ENCODE measurements around the gene GPC6. TPM values are rescaled to one million over a fixed set of nuclear protein-coding genes. Genes with fewer than 3 reads are reported as not detected.

The GPC6 gene
- total RNA-seq, 1 experiment from 2014 or later, result 0.22 TPM

DNA sequence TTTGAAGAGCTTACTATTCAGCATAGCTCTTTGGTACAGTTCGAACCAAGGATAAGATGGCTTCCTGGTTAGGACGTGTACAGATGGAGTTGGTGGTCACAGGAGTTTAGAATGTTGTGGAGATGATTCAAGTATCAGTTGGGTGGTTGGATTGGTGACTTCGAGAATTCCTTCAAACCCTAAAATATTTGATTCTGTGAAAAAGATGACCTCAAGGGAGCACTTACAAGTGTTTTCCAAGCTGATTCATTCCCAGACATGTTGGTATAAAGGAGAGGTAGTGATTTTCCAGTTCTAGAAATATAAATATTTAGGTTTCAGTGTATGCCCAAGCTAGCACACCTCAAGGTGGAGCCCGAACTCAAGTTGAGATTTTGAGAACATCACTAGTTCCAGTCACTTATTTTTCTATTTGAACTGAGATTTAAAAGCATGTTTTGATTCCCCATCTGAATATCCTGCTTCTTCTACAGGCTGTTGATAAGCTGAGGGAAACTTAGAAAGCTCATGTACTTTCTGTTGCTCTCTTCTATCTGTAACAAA is 946.8 kb downstream of the GPC6 start:
- CTCF ChIA-PET, result no interaction called here
- no peaks in the 10 kb centered on the region for H3K36me3 ChIP-seq (ENCODE audit: control insufficient read depth in 1 of 2, insufficient read depth in 2 of 2, low read length in 2 of 2)

More for the DNA sequence above, 946.8 kb downstream of the GPC6 start:
- Histone ChIP-seq H3K9me3 (ENCODE audit: control insufficient read depth in 1 of 2, insufficient read depth in 1 of 2, low read depth in 1 of 2, low read length in 2 of 2) (peaks cover 4 to 26% of the 10 kb centered on the region in 2 experiments; a peak in 2 of 4 replicates), H4K20me1 (ENCODE audit: insufficient read depth) (no peaks in the 10 kb centered on the region), H3K79me2 (ENCODE audit: insufficient read depth, low read length) (no peaks in the 10 kb centered on the region), H3K27me3 (ENCODE audit: insufficient read depth, low read length) (no peaks in the 10 kb centered on the region), H3K9me2 (ENCODE audit: insufficient read depth) (no peaks in the 10 kb centered on the region), H2AFZ (ENCODE audit: low read depth, low read length, poor library complexity, severe bottlenecking) (no peak overlapping the region), H3K27ac (ENCODE audit: low read depth, low read length) (no peak overlapping the region), H3K4me1 (ENCODE audit: control insufficient read depth in 1 of 2, insufficient read depth in 2 of 2, low read length in 2 of 2) (no peaks in the 10 kb centered on the region), H3K9ac (ENCODE audit: low read length) (no peak overlapping the region), H3K4me2 (ENCODE audit: low read length) (no peak overlapping the region), H3K4me3 (replicated peaks in 1 of 2; ENCODE audit: low read depth in 1 of 2, low read length in 2 of 2) (no peak overlapping the region)
- intact Hi-C loops (cut with micrococcal nuclease), result no loop called here
- POLR2A ChIA-PET, result no interaction called here
- RAD21 ChIA-PET (ENCODE audit: low non-redundant PET in 1 of 2, low total read pairs in 2 of 2, uncharacterized antibody in 2 of 2, unreplicated experiment in 2 of 2), result no interaction called here
- BruUV-seq (replicated peaks), result no TSS peak
- DNase-seq (ENCODE audit: low read depth, low spot score) (no peak), ATAC-seq (no peak)
- no peak for TF ChIP-seq YY1 (IDR thresholded peaks at IDR 0.05; ENCODE audit: extremely low read depth, insufficient replicate concordance, low read depth, low read length)
- no peak for TF ChIP-seq CBX3 (IDR thresholded peaks at IDR 0.05; ENCODE audit: low read depth)
- TF ChIP-seq TCF7L2 (IDR thresholded peaks at IDR 0.05; ENCODE audit: borderline replicate concordance, extremely low read depth, insufficient read depth, insufficient read length), result no peak
- TF ChIP-seq SIN3A (IDR thresholded peaks at IDR 0.05; ENCODE audit: low read depth), result no peak
- TF ChIP-seq, protein P1, sequence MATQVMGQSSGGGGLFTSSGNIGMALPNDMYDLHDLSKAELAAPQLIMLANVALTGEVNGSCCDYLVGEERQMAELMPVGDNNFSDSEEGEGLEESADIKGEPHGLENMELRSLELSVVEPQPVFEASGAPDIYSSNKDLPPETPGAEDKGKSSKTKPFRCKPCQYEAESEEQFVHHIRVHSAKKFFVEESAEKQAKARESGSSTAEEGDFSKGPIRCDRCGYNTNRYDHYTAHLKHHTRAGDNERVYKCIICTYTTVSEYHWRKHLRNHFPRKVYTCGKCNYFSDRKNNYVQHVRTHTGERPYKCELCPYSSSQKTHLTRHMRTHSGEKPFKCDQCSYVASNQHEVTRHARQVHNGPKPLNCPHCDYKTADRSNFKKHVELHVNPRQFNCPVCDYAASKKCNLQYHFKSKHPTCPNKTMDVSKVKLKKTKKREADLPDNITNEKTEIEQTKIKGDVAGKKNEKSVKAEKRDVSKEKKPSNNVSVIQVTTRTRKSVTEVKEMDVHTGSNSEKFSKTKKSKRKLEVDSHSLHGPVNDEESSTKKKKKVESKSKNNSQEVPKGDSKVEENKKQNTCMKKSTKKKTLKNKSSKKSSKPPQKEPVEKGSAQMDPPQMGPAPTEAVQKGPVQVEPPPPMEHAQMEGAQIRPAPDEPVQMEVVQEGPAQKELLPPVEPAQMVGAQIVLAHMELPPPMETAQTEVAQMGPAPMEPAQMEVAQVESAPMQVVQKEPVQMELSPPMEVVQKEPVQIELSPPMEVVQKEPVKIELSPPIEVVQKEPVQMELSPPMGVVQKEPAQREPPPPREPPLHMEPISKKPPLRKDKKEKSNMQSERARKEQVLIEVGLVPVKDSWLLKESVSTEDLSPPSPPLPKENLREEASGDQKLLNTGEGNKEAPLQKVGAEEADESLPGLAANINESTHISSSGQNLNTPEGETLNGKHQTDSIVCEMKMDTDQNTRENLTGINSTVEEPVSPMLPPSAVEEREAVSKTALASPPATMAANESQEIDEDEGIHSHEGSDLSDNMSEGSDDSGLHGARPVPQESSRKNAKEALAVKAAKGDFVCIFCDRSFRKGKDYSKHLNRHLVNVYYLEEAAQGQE (IDR thresholded peaks at IDR 0.05; ENCODE audit: low read depth), result no peak
- no peak for TF ChIP-seq ZNF274 (IDR thresholded peaks at IDR 0.05; ENCODE audit: low read depth, low read length)
- TF ChIP-seq EZH2 (IDR thresholded peaks at IDR 0.05), result no peak
- no peak for TF ChIP-seq SRF (IDR thresholded peaks at IDR 0.05; ENCODE audit: low read depth)
- TF ChIP-seq CEBPB (IDR thresholded peaks at IDR 0.05; ENCODE audit: low read depth), result no peak
- no peak for TF ChIP-seq EGR1 (IDR thresholded peaks at IDR 0.05; ENCODE audit: low read depth)
- TF ChIP-seq, protein P2, sequence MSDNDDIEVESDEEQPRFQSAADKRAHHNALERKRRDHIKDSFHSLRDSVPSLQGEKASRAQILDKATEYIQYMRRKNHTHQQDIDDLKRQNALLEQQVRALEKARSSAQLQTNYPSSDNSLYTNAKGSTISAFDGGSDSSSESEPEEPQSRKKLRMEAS (IDR thresholded peaks at IDR 0.05), result no peak
- no peak for TF ChIP-seq JUND (IDR thresholded peaks at IDR 0.05)
- TF ChIP-seq, protein P3, sequence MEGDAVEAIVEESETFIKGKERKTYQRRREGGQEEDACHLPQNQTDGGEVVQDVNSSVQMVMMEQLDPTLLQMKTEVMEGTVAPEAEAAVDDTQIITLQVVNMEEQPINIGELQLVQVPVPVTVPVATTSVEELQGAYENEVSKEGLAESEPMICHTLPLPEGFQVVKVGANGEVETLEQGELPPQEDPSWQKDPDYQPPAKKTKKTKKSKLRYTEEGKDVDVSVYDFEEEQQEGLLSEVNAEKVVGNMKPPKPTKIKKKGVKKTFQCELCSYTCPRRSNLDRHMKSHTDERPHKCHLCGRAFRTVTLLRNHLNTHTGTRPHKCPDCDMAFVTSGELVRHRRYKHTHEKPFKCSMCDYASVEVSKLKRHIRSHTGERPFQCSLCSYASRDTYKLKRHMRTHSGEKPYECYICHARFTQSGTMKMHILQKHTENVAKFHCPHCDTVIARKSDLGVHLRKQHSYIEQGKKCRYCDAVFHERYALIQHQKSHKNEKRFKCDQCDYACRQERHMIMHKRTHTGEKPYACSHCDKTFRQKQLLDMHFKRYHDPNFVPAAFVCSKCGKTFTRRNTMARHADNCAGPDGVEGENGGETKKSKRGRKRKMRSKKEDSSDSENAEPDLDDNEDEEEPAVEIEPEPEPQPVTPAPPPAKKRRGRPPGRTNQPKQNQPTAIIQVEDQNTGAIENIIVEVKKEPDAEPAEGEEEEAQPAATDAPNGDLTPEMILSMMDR (IDR thresholded peaks at IDR 0.05 in 2 of 3, conservative IDR thresholded peaks at IDR 0.05 in 1 of 3; ENCODE audit: borderline replicate concordance in 1 of 3, insufficient read depth in 1 of 3, low read depth in 2 of 3, low read length in 2 of 3), result no peak
- TF ChIP-seq FOSL1 (IDR thresholded peaks at IDR 0.05; ENCODE audit: low read depth), result no peak
- TF ChIP-seq, protein P4, sequence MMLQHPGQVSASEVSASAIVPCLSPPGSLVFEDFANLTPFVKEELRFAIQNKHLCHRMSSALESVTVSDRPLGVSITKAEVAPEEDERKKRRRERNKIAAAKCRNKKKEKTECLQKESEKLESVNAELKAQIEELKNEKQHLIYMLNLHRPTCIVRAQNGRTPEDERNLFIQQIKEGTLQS (IDR thresholded peaks at IDR 0.05), result no peak
- no peak for TF ChIP-seq SP1 (IDR thresholded peaks at IDR 0.05; ENCODE audit: low read depth)
- no peak for TF ChIP-seq EZH2phosphoT487 (IDR thresholded peaks at IDR 0.05; ENCODE audit: borderline replicate concordance)
- no peak for TF ChIP-seq RAD21 (IDR thresholded peaks at IDR 0.05; ENCODE audit: low read depth)
- TF ChIP-seq POLR2AphosphoS5 (IDR thresholded peaks at IDR 0.05; ENCODE audit: low read depth, low read length), result no peak
